ENCODE results near the gene AFF3. TPM values are rescaled to one million over a fixed set of nuclear protein-coding genes. Genes with fewer than 3 reads are reported as not detected.

The AFF3 gene
- total and polyA plus RNA-seq, 2 of the 4 experiments (the other 2 are of a cell fraction), result 12.9 to 14.3 TPM

GRCh38 chr2:100015849-100016248 is 126.5 kb downstream of the AFF3 start:
- TSS peak; percentile 5 for BruUV-seq (replicated peaks)
- no peaks in the 10 kb centered on the region for H3K9me3 ChIP-seq (ENCODE audit: control insufficient read depth, insufficient read depth, low read length)
- H3K27me3 ChIP-seq (ENCODE audit: control insufficient read depth, insufficient read depth, low read length), result no peaks in the 10 kb centered on the region
- WGBS, 2 experiments (ENCODE audit: extremely low coverage in 2 of 2, insufficient read length in 1 of 2), result 96% methylated on average over 2 of the region's 3 CpGs; no CpG with 5 or more reads in 1 of the 2 experiments
- dilution Hi-C loops (cut with HindIII; ENCODE audit: low sequenced_read_pairs, unreplicated experiment) (no loop called here), in situ Hi-C loops (cut with MboI; ENCODE audit: low sequenced_read_pairs) (no loop called here), intact Hi-C loops (cut with micrococcal nuclease) (no loop called here)
- no peak overlapping the region for H3K56ac ChIP-seq (ENCODE audit: extremely low read depth, insufficient read depth, low read length)
- H3K9ac ChIP-seq (ENCODE audit: low read depth, low read length), result no peak overlapping the region
- peak overlapping the region; percentile 83 for H4K91ac ChIP-seq (ENCODE audit: insufficient read depth, low read depth, low read length)
- peak overlapping the region; percentile 50 for H4K5ac ChIP-seq (ENCODE audit: low read depth, low read length)
- CTCF ChIA-PET, result no interaction called here
- H3K14ac ChIP-seq (replicated peaks; ENCODE audit: low read depth, low read length), result peak overlapping the region; percentile 39
- no peak overlapping the region for H3K4me2 ChIP-seq (ENCODE audit: low read depth, low read length)
- H3K27ac ChIP-seq (ENCODE audit: insufficient read depth, low read length), result peak overlapping the region; percentile 66; the same call in 1 of the 2 replicates
- H3K23ac ChIP-seq (ENCODE audit: low read depth, low read length), result peak overlapping the region; percentile 34
- TF ChIP-seq CEBPB (IDR thresholded peaks at IDR 0.05; ENCODE audit: low read depth, low read length), result no peak
- no peak for TF ChIP-seq MAFK (IDR thresholded peaks at IDR 0.05; ENCODE audit: low read depth, low read length)
- TF ChIP-seq POLR2A (IDR thresholded peaks at IDR 0.05; ENCODE audit: low read depth, low read length), result no peak
- TF ChIP-seq MAZ (IDR thresholded peaks at IDR 0.05; ENCODE audit: borderline replicate concordance, low read depth, low read length), result no peak
- no peak for TF ChIP-seq FOS (IDR thresholded peaks at IDR 0.05; ENCODE audit: low read depth, low read length)
- no peak for TF ChIP-seq RCOR1 (IDR thresholded peaks at IDR 0.05; ENCODE audit: insufficient replicate concordance, low read length)
- TF ChIP-seq MXI1 (IDR thresholded peaks at IDR 0.05; ENCODE audit: borderline replicate concordance, low read depth, low read length), result no peak
- no peak for TF ChIP-seq CHD1 (IDR thresholded peaks at IDR 0.05; ENCODE audit: low read depth, low read length)
- TF ChIP-seq RFX5 (IDR thresholded peaks at IDR 0.05; ENCODE audit: low read depth, low read length), result no peak
- TF ChIP-seq NFE2L2 (IDR thresholded peaks at IDR 0.05; ENCODE audit: low read depth, low read length), result no peak
- TF ChIP-seq USF2 (IDR thresholded peaks at IDR 0.05; ENCODE audit: low read depth, low read length), result no peak
- no peak for TF ChIP-seq BHLHE40 (IDR thresholded peaks at IDR 0.05; ENCODE audit: low read depth, low read length)
- no peak for TF ChIP-seq ELK1 (IDR thresholded peaks at IDR 0.05; ENCODE audit: borderline replicate concordance, low read depth, low read length)
- peak overlapping the region; percentile 93 for H3K4ac ChIP-seq (ENCODE audit: low read depth, low read length)
- ATAC-seq (ENCODE audit: low read depth) (no peak), DNase-seq (no peak)
- H3K18ac ChIP-seq (ENCODE audit: low read depth, low read length), result peak overlapping the region; percentile 58
- H3K79me1 ChIP-seq (ENCODE audit: low read depth in 1 of 2, low read length in 2 of 2), result peaks cover 41 to 72% of the 10 kb centered on the region in 2 experiments
- peak overlapping the region; percentile 32 for H2AK9ac ChIP-seq (replicated peaks; ENCODE audit: low read depth, low read length, poor library complexity)
- peak overlapping the region; percentile 99; the same call in 2 of the 3 replicates for H2BK15ac ChIP-seq (ENCODE audit: low read depth, low read length)
- POLR2A ChIA-PET (ENCODE audit: unreplicated experiment), result no interaction called here
- peak overlapping the region; percentile 99 for H2AK5ac ChIP-seq (ENCODE audit: low read depth, low read length)
- peak overlapping the region; percentile 83 to 88; a peak in 3 of 4 replicates for H4K8ac ChIP-seq (ENCODE audit: low read depth in 2 of 2, low read length in 2 of 2)
- peak overlapping the region; percentile 51 for H2BK5ac ChIP-seq (ENCODE audit: low read depth, low read length, poor library complexity, severe bottlenecking)
- H2AFZ ChIP-seq (replicated peaks; ENCODE audit: low read length, poor library complexity), result peak overlapping the region; percentile 9
- peaks cover 38% of the 10 kb centered on the region for H3K9me1 ChIP-seq (ENCODE audit: insufficient read depth, low read length)
- peaks cover 34% of the 10 kb centered on the region for H3K4me1 ChIP-seq (ENCODE audit: control insufficient read depth, insufficient read depth, low read length)
- H4K20me1 ChIP-seq (ENCODE audit: insufficient read depth, low read length), result no peaks in the 10 kb centered on the region
- H3K36me3 ChIP-seq (ENCODE audit: control insufficient read depth, insufficient read depth, low read length), result peaks cover 10% of the 10 kb centered on the region
- no peak overlapping the region for H3K4me3 ChIP-seq (ENCODE audit: insufficient read depth, low read depth, low read length)
- H2BK20ac ChIP-seq (ENCODE audit: low read depth, low read length), result peak overlapping the region; percentile 95
- H2BK120ac ChIP-seq (ENCODE audit: low read depth, low read length), result peak overlapping the region; percentile 90

Measured in IMR-90 (cell line).